SK-N-SH (cell line): ENCODE results near the gene PRR16. TPM values are rescaled to one million over a fixed set of nuclear protein-coding genes. Genes with fewer than 3 reads are reported as not detected.

Experiments used
- CTCF ChIA-PET: fragments of 300-600, 350-600 bp; formaldehyde crosslinking; extraction: SDS; loops from one replicate; lab custom pipeline; 2021; lab: Yijun Ruan, JAX
- POLR2A ChIA-PET: fragments of 350-600 bp; sonication (Branson Sonifier 250); formaldehyde crosslinking; extraction: SDS; loops from one replicate; lab custom pipeline; 2020; ENCODE audit warnings: antibody characterized with exemption, inconsistent platforms; lab: Yijun Ruan, JAX
- DNase-seq: peaks from one replicate; pipeline ENCODE4 v3.0.0; 2012
- H2AFZ ChIP-seq: fragments of 200-600 bp; sonication (generic); 2 replicates; pipeline ENCODE4 v1.8.1; 2016; ENCODE audit warnings: antibody characterized with exemption, mild to moderate bottlenecking, low read depth
- H3F3A ChIP-seq: fragments of 200-600 bp; sonication (generic); replicated peaks from 2 replicates; pipeline ENCODE3; 2016; ENCODE audit warnings: antibody characterized with exemption, mild to moderate bottlenecking; ENCODE audit not compliant: insufficient read depth
- H3K27ac ChIP-seq, 2 experiments: fragments of 200-500 bp in 1 of 2; fragments of 200-600 bp in 1 of 2; sonication (Bioruptor generic) in 1 of 2; sonication (generic), shearing (Covaris generic) in 1 of 2; 2 replicates each; pipeline versions ENCODE4 v1.5.1 to v1.6.1; 2014 to 2016; ENCODE audit warnings: low read depth in 2 of 2, inconsistent platforms in 1 of 2, low read length in 1 of 2, mild to moderate bottlenecking in 1 of 2, mixed read lengths in 1 of 2
- H3K27me3 ChIP-seq: fragments of 200-600 bp; sonication (generic), shearing (Covaris generic); 2 replicates; pipeline ENCODE4 v1.6.1; 2016; ENCODE audit warnings: mixed run types; ENCODE audit not compliant: insufficient read depth
- H3K36me3 ChIP-seq, 2 experiments: fragments of 200-500 bp in 1 of 2; fragments of 200-600 bp in 1 of 2; sonication (Bioruptor generic) in 1 of 2; sonication (generic) in 1 of 2; replicated peaks in 1 of 2; 2 replicates each; pipeline versions ENCODE3 to v1.5.1; 2014 to 2016; ENCODE audit warnings: low read length in 1 of 2, mild to moderate bottlenecking in 1 of 2; ENCODE audit not compliant: insufficient read depth in 2 of 2, control insufficient read depth in 1 of 2
- H3K4me1 ChIP-seq, 2 experiments: fragments of 200-500 bp in 1 of 2; fragments of 200-600 bp in 1 of 2; sonication (Bioruptor generic) in 1 of 2; sonication (generic), shearing (Covaris generic) in 1 of 2; 2 replicates each; pipeline versions ENCODE4 v1.5.1 to v1.6.1; 2014 to 2016; ENCODE audit warnings: low read depth in 1 of 2, low read length in 1 of 2, mixed run types in 1 of 2; ENCODE audit not compliant: insufficient read depth in 2 of 2, control insufficient read depth in 1 of 2
- H3K4me2 ChIP-seq: fragments of 200-600 bp; sonication (generic), shearing (Covaris generic); 2 replicates; pipeline ENCODE4 v1.6.1; 2017; ENCODE audit warnings: mixed run types
- H3K4me3 ChIP-seq, 2 experiments: fragments of 200-500 bp in 1 of 2; fragments of 200-600 bp in 1 of 2; sonication (Bioruptor generic) in 1 of 2; sonication (generic), shearing (Covaris generic) in 1 of 2; 2 replicates each; pipeline versions ENCODE4 v1.5.1 to v1.8.1; 2014 to 2016; ENCODE audit warnings: low read depth in 2 of 2, inconsistent platforms in 1 of 2, low read length in 1 of 2, mild to moderate bottlenecking in 1 of 2, mixed read lengths in 1 of 2, moderate library complexity in 1 of 2
- H3K79me2 ChIP-seq: fragments of 200-600 bp; sonication (generic); 2 replicates; pipeline ENCODE4 v1.8.1; 2017; ENCODE audit warnings: mild to moderate bottlenecking; ENCODE audit not compliant: insufficient read depth
- H3K9ac ChIP-seq: fragments of 200-600 bp; sonication (generic); 2 replicates; pipeline ENCODE4 v1.6.1; 2017; ENCODE audit warnings: mixed run types
- H3K9me2 ChIP-seq: fragments of 200-600 bp; sonication (generic); 2 replicates; pipeline ENCODE4 v1.6.1; 2017; ENCODE audit warnings: mixed run types
- H3K9me3 ChIP-seq: fragments of 200-600 bp; sonication (generic); 2 replicates; pipeline ENCODE4 v1.6.1; 2017; ENCODE audit warnings: mixed run types, mild to moderate bottlenecking, moderate library complexity
- H4K20me1 ChIP-seq: fragments of 200-600 bp; sonication (generic); 2 replicates; pipeline ENCODE4 v1.6.1; 2017; ENCODE audit warnings: mild to moderate bottlenecking, mixed run types; ENCODE audit not compliant: insufficient read depth
- EP300 ChIP-seq, 2 experiments: IDR thresholded peaks; 2 replicates each; pipeline versions ENCODE4 v1.4.0 to v1.6.1; 2012; ENCODE audit warnings: borderline replicate concordance in 1 of 2, low read depth in 1 of 2, low read length in 1 of 2
- GATA2 ChIP-seq: sonication (generic); formaldehyde crosslinking; IDR thresholded peaks from 2 replicates; pipeline ENCODE4 v1.5.0; 2020; ENCODE audit warnings: mild to moderate bottlenecking, missing genetic modification reagents
- MXI1 ChIP-seq: IDR thresholded peaks from 2 replicates; pipeline ENCODE4 v1.6.1; 2012; ENCODE audit warnings: mild to moderate bottlenecking, low read depth, low read length, improper control_type of control experiment
- NRF1 ChIP-seq: IDR thresholded peaks from 2 replicates; pipeline ENCODE4 v1.6.1; 2012; ENCODE audit warnings: low read depth, mild to moderate bottlenecking, low read length
- PBX3 ChIP-seq: IDR thresholded peaks from 2 replicates; pipeline ENCODE4; 2012
- RAD21 ChIP-seq: IDR thresholded peaks from 2 replicates; pipeline ENCODE4 v1.6.1; 2012; ENCODE audit warnings: mild to moderate bottlenecking, low read length
- RFX5 ChIP-seq: IDR thresholded peaks from 2 replicates; pipeline ENCODE4 v1.6.1; 2012; ENCODE audit warnings: mild to moderate bottlenecking, improper control_type of control experiment, low read length
- TCF12 ChIP-seq: IDR thresholded peaks from 2 replicates; pipeline ENCODE4 v1.4.0; 2012
- WGBS: methylation state at CpG from one replicate; pipeline ENCODE4 v1.1.6; 2017; ENCODE audit warnings: low lambda C conversion rate; 5-methylcytosine and 5-hydroxymethylcytosine counted together
- polyA plus RNA-seq, 3 experiments: library from polyadenylated mRNA; depleted of rRNA; stranded (reverse); fragments of >200 nt; gene quantifications; 2 replicates each; pipeline ENCODE4 v1.2.3, GENCODE V29; 2012

PRR16 gene
- polyA plus RNA-seq, 1 of the 3 experiments (the other 2 are of a cell fraction) = 26.7 TPM

GRCh38 chr5:120466341-120467006 is 2.4 kb downstream of the PRR16 start:
- Histone ChIP-seq H3K9ac (peak overlapping the region; percentile 81), H3K4me1 (peaks cover 4 to 16% of the 10 kb centered on the region in 2 experiments; a peak in 3 of 4 replicates), H3K79me2 (peaks cover 76% of the 10 kb centered on the region), H3K4me2 (peak overlapping the region; percentile 87), H3K27ac (peak overlapping the region; percentile 68 to 75; a peak in 3 of 4 replicates), H3K9me2 (no peaks in the 10 kb centered on the region), H2AFZ (peak overlapping the region; percentile 89), H3F3A (peaks cover 4% of the 10 kb centered on the region), H3K27me3 (no peaks in the 10 kb centered on the region), H3K36me3 (no peaks in the 10 kb centered on the region), H3K4me3 (peak overlapping the region; percentile 63 to 98), H3K9me3 (no peaks in the 10 kb centered on the region), H4K20me1 (no peaks in the 10 kb centered on the region)
- ChIA-PET POLR2A (no interaction called here), CTCF (no interaction called here)
- no peak for DNase-seq
- 34% methylated on average over 4 of the region's 4 CpGs for WGBS
- TF ChIP-seq MXI1 = peak; percentile 74
- 0 out of 2 replicates have a peak, but pooled peaks have one; percentile 3 for TF ChIP-seq TCF12
- TF ChIP-seq NRF1 = no peak
- TF ChIP-seq PBX3 = no peak
- TF ChIP-seq, all 33 proteins: peak for 2

- TF ChIP-seq EP300 (IDR thresholded peaks at IDR 0.05; ENCODE audit: borderline replicate concordance in 1 of 2, low read depth in 1 of 2, low read length in 1 of 2) (peak in 1 of 2 experiments; percentile 63; a peak in 2 of 4 replicates), RAD21 (no peak), GATA2 (CRISPR knock-in tag) (peak; percentile 66; the same call in 1 of the 2 replicates)
- TF ChIP-seq, all 33 proteins: peak for 2
- Histone ChIP-seq H3K4me1 (peaks cover 4 to 26% of the 10 kb centered on the region in 2 experiments; a peak in 3 of 4 replicates), H3K9me2 (no peaks in the 10 kb centered on the region), H3F3A (peaks cover 5% of the 10 kb centered on the region), H3K9ac (no peak overlapping the region), H4K20me1 (no peaks in the 10 kb centered on the region), H3K27ac (peak overlapping the region in 1 of 2 experiments; percentile 34; a peak in 1 of 4 replicates), H3K4me3 (no peak overlapping the region), H3K4me2 (peak overlapping the region; percentile 35), H3K9me3 (no peaks in the 10 kb centered on the region), H3K27me3 (no peaks in the 10 kb centered on the region), H2AFZ (no peak overlapping the region), H3K79me2 (peaks cover 90% of the 10 kb centered on the region), H3K36me3 (no peaks in the 10 kb centered on the region)
- DNase-seq = no peak
- CTCF ChIA-PET = interaction anchor here (1.6 kb wide), 1 partner anchor 1477 kb away, joined by 4 read pairs; no protein-coding TSS in a partner anchor
- POLR2A ChIA-PET = no interaction called here
Measured at GRCh38 chr5:120471971-120472370, 7.9 kb downstream of the PRR16 start.

GRCh38 chr5:120472911-120473310 is 8.8 kb downstream of the PRR16 start:
- no peaks in the 10 kb centered on the region for H3K27me3 ChIP-seq
- no peak overlapping the region for H3K4me3 ChIP-seq
- TF ChIP-seq RFX5 (no peak), MXI1 (no peak)
- ChIA-PET CTCF (interaction anchor here (0.7 to 1.6 kb wide), 3 partner anchors 130 to 1476 kb away, joined by 3 to 4 read pairs (median 4); no protein-coding TSS in a partner anchor), POLR2A (interaction anchor here (0.6 kb wide), 1 partner anchor 470 kb away, joined by 3 read pairs; no protein-coding TSS in a partner anchor)
- no peak overlapping the region for H3K9ac ChIP-seq
- no peaks in the 10 kb centered on the region for H3K9me3 ChIP-seq
- H3K79me2 ChIP-seq = peaks cover 91% of the 10 kb centered on the region
- H3K4me1 ChIP-seq = peaks cover 2 to 24% of the 10 kb centered on the region in 2 experiments; a peak in 3 of 4 replicates
- peak overlapping the region; percentile 35; the same call in 1 of the 2 replicates for H3K4me2 ChIP-seq
- H4K20me1 ChIP-seq = no peaks in the 10 kb centered on the region
- H3K9me2 ChIP-seq = no peaks in the 10 kb centered on the region
- DNase-seq = no peak
- peaks cover 0 to 4% of the 10 kb centered on the region in 2 experiments for H3K36me3 ChIP-seq
- H3F3A ChIP-seq = peaks cover 10% of the 10 kb centered on the region
- H2AFZ ChIP-seq = no peak overlapping the region
- no peak overlapping the region; a peak in 1 of 4 replicates for H3K27ac ChIP-seq
